Aorta (tissue), 5 donors: ENCODE measurements around the gene HMGCS1. TPM values are rescaled to one million over a fixed set of nuclear protein-coding genes. Genes with fewer than 3 reads are reported as not detected.
"Not testable (repeated sequence)": the region's sequence is repeated elsewhere in the genome, so short reads cannot be mapped to it uniquely, and the experiment has no call there.

ENCODE experiments used
- ATAC-seq: fragments of 200-7000 bp; cut with Tn5 transposase; one replicate; pipeline ENCODE4 v1.9.1; 2022; ENCODE audit warnings: moderate library complexity; ENCODE audit not compliant: low FRiP score
- DNase-seq, 2 donors: peaks; one replicate each; pipeline ENCODE4 v3.0.0-alpha.2; 2020
- H3K27ac ChIP-seq, 2 donors: one replicate each; pipeline ENCODE4 v1.5.1; 2013; ENCODE audit warnings: low read length in 2 of 2, mild to moderate bottlenecking in 2 of 2, moderate library complexity in 2 of 2, control low read depth in 1 of 2, inconsistent platforms in 1 of 2, low read depth in 1 of 2
- H3K27me3 ChIP-seq, 2 donors: one replicate each; pipeline ENCODE4 v1.6.1; 2013; ENCODE audit warnings: control low read depth in 1 of 2, low read length in 1 of 2, mild to moderate bottlenecking in 1 of 2, moderate library complexity in 1 of 2; ENCODE audit not compliant: insufficient read depth in 2 of 2, control insufficient read depth in 1 of 2
- H3K36me3 ChIP-seq, 2 donors: one replicate each; pipeline ENCODE4 v1.6.1; 2013; ENCODE audit warnings: control low read depth in 1 of 2, low read length in 1 of 2, mild to moderate bottlenecking in 1 of 2; ENCODE audit not compliant: insufficient read depth in 2 of 2, control insufficient read depth in 1 of 2
- H3K4me1 ChIP-seq, 2 donors: one replicate each; pipeline ENCODE4 v1.6.1; 2013; ENCODE audit warnings: low read length in 2 of 2, control low read depth in 1 of 2, mild to moderate bottlenecking in 1 of 2, moderate library complexity in 1 of 2; ENCODE audit not compliant: insufficient read depth in 2 of 2, control insufficient read depth in 1 of 2
- H3K4me3 ChIP-seq, 2 donors: one replicate each; pipeline ENCODE4 v1.5.1; 2013; ENCODE audit warnings: low read length in 2 of 2, control low read depth in 1 of 2, mild to moderate bottlenecking in 1 of 2
- H3K9me3 ChIP-seq: one replicate; pipeline ENCODE4 v1.6.1; 2013; ENCODE audit warnings: mild to moderate bottlenecking, low read length; ENCODE audit not compliant: control insufficient read depth
- WGBS, 2 donors: extraction: QIAGEN DNeasy Blood & Tissue Kit; methylation state at CpG; one replicate each; pipeline ENCODE4 v1.1.7; 2013; 5-methylcytosine and 5-hydroxymethylcytosine counted together
- intact Hi-C, 2 donors: fragments of 100-400 bp; cut with DNase I; formaldehyde crosslinking; loops; one replicate each; pipeline versions ENCODE4 v1.14.2 to v1.15.0; 2022
- polyA plus RNA-seq, 2 donors: library from polyadenylated mRNA; stranded (reverse); fragments of 200-250 nt; gene quantifications; one replicate each; pipeline ENCODE4 v1.2.3, GENCODE V29; 2013
- total RNA-seq, 2 donors: library from RNA; stranded (reverse); fragmentation: NEBNext Ultra II Directional; extraction: Animal tissue kit (Norgen Biotek cat#: 25700); gene quantifications; one replicate each; pipeline ENCODE4 v1.2.1, GENCODE V29; 2021
- donor health status: healthy with polysubstance abuse.
- donor health status: Bipolar disorder and iron deficiency.
- donor health status: DM: no; HTN: no; CAD: no.
- donor health status: DM: no; HTN: no; CAD: no.
- donor health status: DM: yes; HTN: yes; CAD: no.

HMGCS1 gene
- total and polyA plus RNA-seq, 4 donors = 12.6 to 57.9 (median 29.4) TPM

- Histone ChIP-seq H3K27ac (no peak overlapping the region), H3K4me3 (no peak overlapping the region), H3K4me1 (no peaks in the 10 kb centered on the region), H3K36me3 (no peaks in the 10 kb centered on the region), H3K9me3 (peaks cover 4% of the 10 kb centered on the region), H3K27me3 (no peaks in the 10 kb centered on the region)
- WGBS, 2 donors = 81 to 89% methylated on average over 1 of the region's 1 CpG
- intact Hi-C loops = no loop called here
- ATAC-seq (no peak), DNase-seq (no peak)
Observed at GRCh38 chr5:43348861-43349363, 35.7 kb upstream of the HMGCS1 start.

DNA sequence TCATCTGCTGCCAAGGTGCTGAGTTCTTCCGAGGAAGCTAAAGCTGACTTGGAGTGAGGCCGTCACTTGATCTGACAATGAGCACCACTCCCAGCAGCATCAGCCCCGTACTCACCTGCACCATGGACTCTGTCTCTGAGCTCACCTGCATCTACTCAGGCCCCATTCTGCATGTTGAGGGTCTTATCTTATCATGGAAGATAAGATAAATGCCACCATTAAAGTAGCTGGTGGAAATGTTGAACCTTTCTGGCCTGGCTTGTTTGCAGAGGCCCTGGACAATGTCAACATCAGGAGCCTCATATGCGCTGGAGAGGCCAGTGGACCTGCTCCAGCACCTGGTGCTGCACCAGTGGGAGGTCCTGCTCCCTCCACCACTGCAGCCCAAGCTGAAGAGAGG lies 35.0 kb upstream of the HMGCS1 start:
- peaks cover 4% of the 10 kb centered on the region for H3K9me3 ChIP-seq
- intact Hi-C loops = no loop called here
- no peaks in the 10 kb centered on the region for H3K27me3 ChIP-seq
- H3K4me1 ChIP-seq = no peaks in the 10 kb centered on the region
- H3K27ac ChIP-seq = no peak overlapping the region
- H3K36me3 ChIP-seq = no peaks in the 10 kb centered on the region
- ATAC-seq (no peak), DNase-seq (no peak)
- H3K4me3 ChIP-seq = no peak overlapping the region
- WGBS, 2 donors = 81 to 95% methylated on average over 4 of the region's 4 CpGs

GRCh38 chr5:43338862-43339261 lies 25.6 kb upstream of the HMGCS1 start:
- peaks cover 4% of the 10 kb centered on the region for H3K9me3 ChIP-seq
- DNase-seq = no peak
- no peak for ATAC-seq
- WGBS, 2 donors = 90 to 92% methylated on average over 1 of the region's 1 CpG
- no peaks in the 10 kb centered on the region for H3K36me3 ChIP-seq
- H3K4me3 ChIP-seq = no peak overlapping the region
- intact Hi-C loops = no loop called here
- no peaks in the 10 kb centered on the region for H3K4me1 ChIP-seq
- H3K27me3 ChIP-seq = no peaks in the 10 kb centered on the region
- no peak overlapping the region for H3K27ac ChIP-seq

GRCh38 chr5:43336159-43336558 lies 22.9 kb upstream of the HMGCS1 start:
- Histone ChIP-seq H3K4me3 (no peak overlapping the region), H3K27ac (no peak overlapping the region), H3K9me3 (peaks cover 4% of the 10 kb centered on the region), H3K36me3 (no peaks in the 10 kb centered on the region), H3K4me1 (no peaks in the 10 kb centered on the region), H3K27me3 (no peaks in the 10 kb centered on the region)
- 90 to 91% methylated on average over 2 of the region's 2 CpGs for WGBS, 2 donors
- intact Hi-C loops = no loop called here
- no peak for ATAC-seq
- DNase-seq = no peak

GRCh38 chr5:43335681-43336080 lies 22.5 kb upstream of the HMGCS1 start:
- Histone ChIP-seq H3K4me3 (no peak overlapping the region), H3K27ac (no peak overlapping the region), H3K9me3 (peaks cover 2% of the 10 kb centered on the region), H3K36me3 (no peaks in the 10 kb centered on the region), H3K27me3 (no peaks in the 10 kb centered on the region), H3K4me1 (no peaks in the 10 kb centered on the region)
- intact Hi-C loops = no loop called here
- 61 to 78% methylated on average over 4 of the region's 4 CpGs for WGBS, 2 donors
- no peak for DNase-seq
- no peak for ATAC-seq

- DNase-seq (no peak), ATAC-seq (no peak)
- Histone ChIP-seq H3K9me3 (peaks cover 1% of the 10 kb centered on the region), H3K4me3 (no peak overlapping the region), H3K27me3 (no peaks in the 10 kb centered on the region), H3K27ac (no peak overlapping the region), H3K4me1 (no peaks in the 10 kb centered on the region), H3K36me3 (no peaks in the 10 kb centered on the region)
- 79 to 89% methylated on average over 1 of the region's 1 CpG for WGBS, 2 donors
- intact Hi-C loops = no loop called here
Observed at GRCh38 chr5:43332401-43332800, 19.2 kb upstream of the HMGCS1 start.

DNA sequence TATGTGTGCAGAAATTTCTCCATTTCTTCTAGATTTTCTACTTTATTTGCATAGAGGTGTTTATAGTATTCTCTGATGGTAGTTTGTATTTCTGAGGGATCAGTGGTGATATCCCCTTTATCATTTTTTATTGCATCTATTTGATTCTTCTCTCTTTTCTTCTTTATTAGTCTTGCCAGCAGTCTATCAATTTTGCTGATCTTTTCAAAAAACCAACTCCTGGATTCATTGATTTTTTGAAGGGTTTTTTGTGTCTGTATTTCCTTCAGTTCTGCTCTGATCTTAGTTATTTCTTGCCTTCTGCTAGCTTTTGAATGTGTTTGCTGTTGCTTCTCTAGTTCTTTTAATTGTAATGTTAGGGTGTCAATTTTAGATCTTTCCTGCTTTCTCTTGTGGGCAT lies 12.4 kb upstream of the HMGCS1 start:
- ATAC-seq, DNase-seq, intact Hi-C loops, H3K27me3 ChIP-seq, H3K4me3 ChIP-seq, H3K36me3 ChIP-seq, H3K9me3 ChIP-seq, H3K4me1 ChIP-seq, H3K27ac ChIP-seq: not testable (repeated sequence)

- intact Hi-C loops, H3K9me3 ChIP-seq, ATAC-seq, H3K27me3 ChIP-seq, DNase-seq, H3K27ac ChIP-seq, H3K36me3 ChIP-seq, H3K4me3 ChIP-seq, H3K4me1 ChIP-seq: not testable (repeated sequence)
- 63 to 77% methylated on average over 3 of the region's 3 CpGs for WGBS, 2 donors
Observed at GRCh38 chr5:43323488-43323887, 10.3 kb upstream of the HMGCS1 start.

GRCh38 chr5:43320846-43321245 lies 7.6 kb upstream of the HMGCS1 start:
- H3K27ac ChIP-seq = no peak overlapping the region
- no peaks in the 10 kb centered on the region for H3K36me3 ChIP-seq
- intact Hi-C loops = no loop called here
- no peak overlapping the region for H3K4me3 ChIP-seq
- DNase-seq (no peak), ATAC-seq (no peak)
- H3K27me3 ChIP-seq = no peaks in the 10 kb centered on the region
- H3K4me1 ChIP-seq = no peaks in the 10 kb centered on the region
- H3K9me3 ChIP-seq = no peaks in the 10 kb centered on the region
- WGBS, 2 donors = 72 to 85% methylated on average over 4 of the region's 4 CpGs
